Activated CD4-positive, alpha-beta memory T cell treated with anti-CD3 and anti-CD28 coated beads, Interleukin-2, amount 10 ng/mL, durations not matched to agents 7 days and 5 days (primary cell): ENCODE measurements around the gene CCNK. TPM values are rescaled to one million over a fixed set of nuclear protein-coding genes. Genes with fewer than 3 reads are reported as not detected.

Source experiments
- CTCF ChIA-PET: fragments of 350-600 bp; sonication (Branson Sonifier 250); formaldehyde crosslinking; loops from one replicate; lab custom pipeline; 2021; ENCODE audit warnings: antibody characterized with exemption, inconsistent platforms; lab: Charles Lee
- POLR2A ChIA-PET: fragments of 350-600 bp; sonication (Branson Sonifier 250); formaldehyde crosslinking; loops from one replicate; lab custom pipeline; 2021; ENCODE audit warnings: antibody characterized with exemption; lab: Charles Lee
- DNase-seq: peaks from one replicate; pipeline ENCODE4 v3.0.0-alpha.2; 2020
- H3K27ac Mint-ChIP-seq: one replicate; pipeline ENCODE4 v1.8.0; 2021; ENCODE audit warnings: mild to moderate bottlenecking, mixed read lengths
- H3K27me3 Mint-ChIP-seq: one replicate; pipeline ENCODE4 v1.8.0; 2021; ENCODE audit warnings: mixed read lengths
- H3K36me3 Mint-ChIP-seq: one replicate; pipeline ENCODE4 v1.8.0; 2021; ENCODE audit warnings: low read depth, mixed read lengths
- H3K4me1 Mint-ChIP-seq: one replicate; pipeline ENCODE4 v1.8.0; 2021; ENCODE audit warnings: mixed read lengths
- H3K4me3 Mint-ChIP-seq: one replicate; pipeline ENCODE4 v1.8.0; 2021; ENCODE audit warnings: mild to moderate bottlenecking, mixed read lengths
- H3K9me3 Mint-ChIP-seq: one replicate; pipeline ENCODE4 v1.8.0; 2021; ENCODE audit warnings: mixed read lengths
- total RNA-seq, 2 experiments: library from RNA; stranded (reverse); gene quantifications; one replicate each; pipeline ENCODE4 v1.2.3, GENCODE V29; 2021

Gene CCNK
- total RNA-seq: 10 to 100 TPM; 79.2 to 83.7 TPM

DNA sequence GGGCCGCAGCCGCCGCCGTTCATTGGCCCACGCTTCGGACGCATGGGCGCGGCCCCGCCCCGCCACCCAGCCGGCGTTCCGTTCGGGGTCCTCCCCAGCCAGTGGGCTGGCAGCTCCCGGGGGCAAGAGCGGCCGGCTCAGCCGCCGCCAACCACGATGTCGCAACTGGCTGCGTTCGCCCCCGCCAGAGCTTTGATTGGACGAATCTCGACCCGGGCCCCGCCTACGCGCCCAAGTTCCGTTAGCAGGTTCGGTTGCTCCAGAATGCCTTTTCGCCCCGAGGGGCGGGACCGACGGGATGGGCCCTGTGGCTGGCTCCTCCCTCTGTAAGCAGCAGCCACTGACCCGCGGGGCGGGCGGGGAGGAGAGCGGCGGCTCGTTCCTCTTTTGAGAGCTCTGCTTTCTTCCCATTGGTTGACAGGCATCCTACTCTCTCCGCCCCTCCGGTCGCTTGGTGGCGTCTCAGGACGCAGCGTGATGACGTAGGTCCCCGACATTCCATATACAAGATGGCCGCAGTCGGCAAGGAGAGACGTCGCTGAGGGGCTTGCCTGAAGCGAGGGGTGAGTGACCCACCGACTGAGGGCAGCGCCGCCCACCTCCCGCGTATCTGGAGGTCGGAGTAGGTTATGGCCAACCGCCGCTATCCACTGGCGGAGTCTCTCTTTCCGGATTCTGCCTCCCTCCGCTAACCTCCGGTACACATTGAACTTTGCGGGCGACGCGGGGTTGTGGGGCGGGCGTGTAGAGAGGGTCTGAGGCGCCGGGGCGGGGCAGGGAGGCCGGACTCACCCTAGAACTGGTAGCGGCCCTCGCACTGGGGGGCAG lies at the start of gene CCNK:
TSS of gene CCNK (plus strand) at position 493 of the 828 bp plus-strand sequence. CDS start 11,269 bp downstream, outside the sequence.
- Mint-ChIP-seq H3K4me1 (peaks cover 46% of the 10 kb centered on the region), H3K36me3 (peaks cover 10% of the 10 kb centered on the region), H3K27ac (peak within 1 kb of the TSS; percentile 94), H3K27me3 (no peaks in the 10 kb centered on the region), H3K4me3 (peak within 1 kb of the TSS; percentile 96), H3K9me3 (no peaks in the 10 kb centered on the region)
- POLR2A ChIA-PET: interaction anchor here (0.7 to 2.6 kb wide), 21 partner anchors 9 to 203 kb away, joined by 3 to 20 read pairs (median 4); partner anchors contain the start of genes CCDC85C and CYP46A1
- peak; percentile 100 for DNase-seq
- CTCF ChIA-PET: interaction anchor here (0.6 to 3.4 kb wide), 10 partner anchors 9 to 94 kb away, joined by 3 to 16 read pairs (median 4); no protein-coding TSS in a partner anchor

- peaks cover 9% of the 10 kb centered on the region for H3K9me3 Mint-ChIP-seq
- no peak for DNase-seq
- H3K4me3 Mint-ChIP-seq: no peak overlapping the region
- H3K36me3 Mint-ChIP-seq: peaks cover 79% of the 10 kb centered on the region
- H3K4me1 Mint-ChIP-seq: peaks cover 38% of the 10 kb centered on the region
- ChIA-PET CTCF (no interaction called here), POLR2A (no interaction called here)
- no peak overlapping the region for H3K27ac Mint-ChIP-seq
- H3K27me3 Mint-ChIP-seq: no peaks in the 10 kb centered on the region
Observed at GRCh38 chr14:99431986-99432385, 49.2 kb upstream of the CCNK start.

DNA sequence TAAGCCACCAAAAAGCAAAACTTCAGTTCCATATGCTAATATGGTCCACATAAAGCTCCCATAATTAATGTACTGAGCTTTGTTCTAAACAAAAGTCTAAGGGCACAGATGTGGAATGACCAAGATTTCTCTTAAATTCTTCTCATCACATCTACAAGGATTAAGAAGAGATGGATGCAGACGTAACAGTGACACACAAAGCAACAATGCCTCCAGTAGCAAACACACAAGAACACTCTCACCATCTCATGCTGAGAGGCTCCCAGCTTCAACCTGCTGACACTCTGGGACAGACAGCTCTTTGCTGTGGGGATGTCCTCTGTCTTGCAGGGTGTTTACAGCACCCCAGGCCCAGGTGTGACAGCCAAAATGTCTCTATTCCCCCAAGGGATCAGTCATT lies 48.7 kb upstream of the CCNK start:
- Mint-ChIP-seq H3K27ac (no peak overlapping the region), H3K9me3 (peaks cover 9% of the 10 kb centered on the region), H3K4me1 (peaks cover 43% of the 10 kb centered on the region), H3K4me3 (no peak overlapping the region), H3K36me3 (peaks cover 83% of the 10 kb centered on the region), H3K27me3 (no peaks in the 10 kb centered on the region)
- ChIA-PET POLR2A (no interaction called here), CTCF (no interaction called here)
- DNase-seq: no peak

GRCh38 chr14:99435327-99435726 lies 45.9 kb upstream of the CCNK start:
- Mint-ChIP-seq H3K27ac (no peak overlapping the region), H3K27me3 (no peaks in the 10 kb centered on the region), H3K4me3 (no peak overlapping the region), H3K36me3 (peaks cover 71% of the 10 kb centered on the region), H3K9me3 (no peaks in the 10 kb centered on the region), H3K4me1 (peaks cover 44% of the 10 kb centered on the region)
- POLR2A ChIA-PET: interaction anchor here (3.6 kb wide), 1 partner anchor 45 kb away, joined by 20 read pairs; the partner anchor contains the start of genes CCNK and SETD3
- no peak for DNase-seq
- CTCF ChIA-PET: interaction anchor here (1.1 to 2.9 kb wide), 5 partner anchors 8 to 115 kb away, joined by 3 to 16 read pairs (median 6); partner anchors contain the start of gene SETD3

DNA sequence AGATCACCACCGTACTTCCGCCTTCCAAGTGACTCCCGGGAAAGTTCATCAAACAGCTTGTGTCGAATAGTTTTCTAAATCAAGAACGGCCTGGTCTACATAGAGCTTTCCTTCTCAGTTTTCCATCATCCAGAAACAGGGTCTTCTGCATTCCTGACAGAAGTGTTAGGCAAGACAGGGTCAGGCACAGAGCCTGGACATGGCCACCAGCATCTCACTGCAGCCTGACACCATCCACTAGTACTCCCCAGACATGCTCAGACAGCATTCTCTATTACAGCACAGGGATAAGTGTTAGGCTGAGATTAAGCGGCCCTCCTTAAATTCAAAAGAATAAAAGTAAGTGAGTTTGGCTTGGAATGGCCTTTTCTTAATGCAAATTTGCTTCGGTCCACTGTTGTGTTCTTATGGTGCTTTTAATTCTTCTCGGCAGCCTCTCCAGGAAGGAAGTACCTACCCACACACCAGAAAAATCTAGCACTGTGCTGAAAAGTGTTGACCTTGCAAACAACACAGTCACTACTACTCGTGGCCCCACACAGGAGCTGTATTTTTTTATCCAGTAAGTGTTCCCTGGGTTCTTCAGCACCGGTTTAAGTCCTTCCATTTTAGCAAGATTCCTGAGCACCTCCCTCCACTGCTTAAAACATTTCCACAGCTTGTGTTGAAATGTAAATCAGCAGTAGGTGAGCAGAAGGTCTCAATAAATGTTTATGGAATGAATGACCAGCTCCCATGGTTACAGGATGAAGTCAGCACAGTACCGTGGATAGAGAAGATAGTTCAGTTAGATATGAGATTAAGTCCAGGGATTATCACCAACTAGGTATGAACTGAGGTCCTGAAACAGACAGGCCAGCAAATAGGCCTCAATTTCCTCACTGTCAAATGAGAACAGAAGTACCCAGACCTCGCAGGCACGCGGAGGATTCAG lies 44.7 kb upstream of the CCNK start:
- ChIA-PET POLR2A (interaction anchor here (0.8 to 3.6 kb wide), 4 partner anchors 21 to 46 kb away, joined by 3 to 20 read pairs (median 4); partner anchors contain the start of genes CCNK and SETD3), CTCF (interaction anchor here (1.1 to 2.9 kb wide), 6 partner anchors 9 to 117 kb away, joined by 3 to 16 read pairs (median 5); partner anchors contain the start of gene SETD3)
- peak; percentile 33 for DNase-seq
- H3K9me3 Mint-ChIP-seq: no peaks in the 10 kb centered on the region
- H3K4me3 Mint-ChIP-seq: no peak overlapping the region
- peaks cover 40% of the 10 kb centered on the region for H3K4me1 Mint-ChIP-seq
- no peaks in the 10 kb centered on the region for H3K27me3 Mint-ChIP-seq
- peaks cover 70% of the 10 kb centered on the region for H3K36me3 Mint-ChIP-seq
- peak overlapping the region; percentile 85 for H3K27ac Mint-ChIP-seq

- Mint-ChIP-seq H3K4me3 (no peak overlapping the region), H3K27me3 (no peaks in the 10 kb centered on the region), H3K4me1 (peaks cover 49% of the 10 kb centered on the region), H3K27ac (peak overlapping the region; percentile 85), H3K9me3 (no peaks in the 10 kb centered on the region), H3K36me3 (peaks cover 69% of the 10 kb centered on the region)
- no peak for DNase-seq
- ChIA-PET CTCF (interaction anchor here (0.8 kb wide), 1 partner anchor 43 kb away, joined by 3 read pairs; the partner anchor contains the start of genes CCNK and SETD3), POLR2A (interaction anchor here (0.8 to 1.0 kb wide), 2 partner anchors 13 to 43 kb away, joined by 3 read pairs; partner anchors contain the start of genes CCNK and SETD3)
Observed at GRCh38 chr14:99437706-99438105, 43.5 kb upstream of the CCNK start.

GRCh38 chr14:99440278-99440677 lies 40.9 kb upstream of the CCNK start:
- ChIA-PET CTCF (interaction anchor here (1.1 to 1.3 kb wide), 2 partner anchors 24 to 47 kb away, joined by 3 read pairs; no protein-coding TSS in a partner anchor), POLR2A (interaction anchor here (0.8 kb wide), 1 partner anchor 21 kb away, joined by 3 read pairs; no protein-coding TSS in a partner anchor)
- peaks cover 61% of the 10 kb centered on the region for H3K36me3 Mint-ChIP-seq
- no peak overlapping the region for H3K4me3 Mint-ChIP-seq
- peaks cover 44% of the 10 kb centered on the region for H3K4me1 Mint-ChIP-seq
- no peak for DNase-seq
- no peaks in the 10 kb centered on the region for H3K27me3 Mint-ChIP-seq
- peak overlapping the region; percentile 24 for H3K27ac Mint-ChIP-seq
- H3K9me3 Mint-ChIP-seq: no peaks in the 10 kb centered on the region

DNA sequence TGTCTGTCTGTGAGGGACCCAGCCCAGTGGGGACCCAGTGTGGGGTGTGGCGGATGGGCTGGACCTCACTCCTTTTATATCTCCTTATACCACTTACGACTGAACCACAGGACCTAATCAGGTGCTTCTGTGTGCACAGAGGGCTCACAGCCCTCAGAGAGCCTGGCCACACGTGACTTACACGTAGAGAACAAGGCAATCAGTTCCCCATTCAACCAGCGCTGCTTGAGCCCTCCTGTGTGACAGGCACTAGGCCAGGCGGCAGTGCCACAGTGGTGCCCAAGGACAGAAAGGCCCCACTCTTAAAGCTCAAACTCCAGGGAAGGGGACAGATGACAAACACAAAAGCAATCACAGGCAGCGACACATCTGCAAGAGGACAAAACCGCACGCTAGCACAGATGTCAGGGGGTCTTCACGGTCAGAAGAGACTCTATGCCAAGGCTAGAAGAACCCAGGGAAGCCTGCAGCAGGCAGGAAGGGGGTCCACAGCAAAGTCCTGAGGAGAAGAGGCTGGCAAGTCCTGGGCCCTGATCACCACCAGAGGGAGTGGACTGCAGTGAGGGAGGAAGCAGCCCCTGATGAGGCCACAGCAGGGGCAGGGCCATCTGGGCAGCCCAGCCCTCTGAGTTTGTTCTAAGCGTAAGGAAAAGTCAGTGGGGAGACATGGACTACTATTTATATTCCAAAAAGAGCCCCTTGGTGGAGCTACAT lies 39.9 kb upstream of the CCNK start:
- ChIA-PET CTCF (no interaction called here), POLR2A (no interaction called here)
- Mint-ChIP-seq H3K27me3 (no peaks in the 10 kb centered on the region), H3K4me3 (no peak overlapping the region), H3K36me3 (peaks cover 57% of the 10 kb centered on the region), H3K9me3 (no peaks in the 10 kb centered on the region), H3K4me1 (peaks cover 34% of the 10 kb centered on the region), H3K27ac (peak overlapping the region; percentile 14)
- DNase-seq: no peak

DNA sequence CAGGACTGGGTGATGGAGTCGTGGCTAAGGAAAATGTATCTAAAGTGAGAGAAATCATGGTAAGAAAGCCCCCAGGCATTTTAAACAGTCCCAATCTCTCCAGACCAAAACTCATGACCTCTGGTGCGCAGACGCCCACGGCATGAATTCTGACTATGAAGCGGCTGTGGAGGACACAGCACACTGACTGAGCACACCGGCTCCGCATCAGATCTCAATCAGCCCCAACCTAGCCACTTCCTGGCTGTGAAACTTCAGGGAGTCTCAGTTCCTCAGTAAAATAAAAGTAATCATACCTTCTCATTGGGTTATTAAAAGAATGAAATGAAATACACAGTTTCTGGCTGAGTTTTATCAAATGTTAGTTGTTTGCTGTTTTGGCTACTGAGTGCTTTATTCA lies 39.3 kb upstream of the CCNK start:
- no peaks in the 10 kb centered on the region for H3K27me3 Mint-ChIP-seq
- POLR2A ChIA-PET: no interaction called here
- H3K27ac Mint-ChIP-seq: peak overlapping the region; percentile 31
- CTCF ChIA-PET: no interaction called here
- peaks cover 55% of the 10 kb centered on the region for H3K36me3 Mint-ChIP-seq
- H3K4me3 Mint-ChIP-seq: no peak overlapping the region
- peaks cover 27% of the 10 kb centered on the region for H3K4me1 Mint-ChIP-seq
- peak; percentile 32 for DNase-seq
- H3K9me3 Mint-ChIP-seq: no peaks in the 10 kb centered on the region

DNA sequence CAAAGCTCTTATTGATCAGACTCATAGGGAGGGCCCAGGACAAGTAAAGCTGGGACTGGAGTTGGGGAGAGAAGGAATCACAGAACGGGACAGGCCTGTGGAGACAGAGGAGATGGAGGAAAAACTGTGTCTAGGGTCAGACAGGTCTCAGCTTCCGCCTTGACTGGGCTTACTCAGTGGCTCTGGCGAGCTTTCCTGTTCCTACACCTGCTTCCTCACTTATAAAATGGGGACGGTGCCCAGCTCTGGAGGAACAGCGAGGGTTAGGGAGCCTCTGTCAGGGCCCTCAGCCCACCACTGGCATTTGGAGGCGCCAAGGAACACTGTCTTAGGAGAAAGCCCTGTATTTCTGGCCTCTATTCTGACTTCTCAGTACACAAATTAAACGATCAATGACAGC lies 35.3 kb upstream of the CCNK start:
- ChIA-PET POLR2A (no interaction called here), CTCF (interaction anchor here (1.5 kb wide), 1 partner anchor 16 kb away, joined by 3 read pairs; no protein-coding TSS in a partner anchor)
- Mint-ChIP-seq H3K36me3 (peaks cover 50% of the 10 kb centered on the region), H3K4me3 (no peak overlapping the region), H3K9me3 (no peaks in the 10 kb centered on the region), H3K27ac (no peak overlapping the region), H3K27me3 (no peaks in the 10 kb centered on the region), H3K4me1 (peaks cover 24% of the 10 kb centered on the region)
- DNase-seq: no peak

DNA sequence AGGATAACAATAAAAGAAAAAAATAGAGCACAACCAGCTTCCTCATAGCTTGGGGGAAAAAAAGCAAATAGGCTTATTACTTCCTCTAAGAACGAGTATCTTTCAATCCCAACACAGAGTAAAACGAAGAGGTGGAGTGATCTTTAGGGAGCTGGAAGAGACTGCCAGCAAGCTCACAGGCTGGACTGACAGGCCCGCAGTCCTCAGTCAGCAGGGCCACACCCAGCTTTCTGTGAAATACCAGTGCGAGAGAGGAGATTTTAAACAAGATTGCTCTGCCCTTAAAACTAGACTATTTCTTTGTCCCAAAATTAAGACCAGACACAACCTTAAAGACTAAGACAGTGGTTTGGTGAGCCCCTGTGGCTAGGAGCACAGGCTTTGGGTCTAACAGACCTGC lies 33.5 kb upstream of the CCNK start:
- peak overlapping the region; percentile 61 for H3K27ac Mint-ChIP-seq
- no peak overlapping the region for H3K4me3 Mint-ChIP-seq
- no peak for DNase-seq
- no peaks in the 10 kb centered on the region for H3K27me3 Mint-ChIP-seq
- H3K36me3 Mint-ChIP-seq: peaks cover 46% of the 10 kb centered on the region
- CTCF ChIA-PET: interaction anchor here (1.1 kb wide), 1 partner anchor 30 kb away, joined by 3 read pairs; no protein-coding TSS in a partner anchor
- no peaks in the 10 kb centered on the region for H3K9me3 Mint-ChIP-seq
- POLR2A ChIA-PET: no interaction called here
- H3K4me1 Mint-ChIP-seq: peaks cover 14% of the 10 kb centered on the region

DNA sequence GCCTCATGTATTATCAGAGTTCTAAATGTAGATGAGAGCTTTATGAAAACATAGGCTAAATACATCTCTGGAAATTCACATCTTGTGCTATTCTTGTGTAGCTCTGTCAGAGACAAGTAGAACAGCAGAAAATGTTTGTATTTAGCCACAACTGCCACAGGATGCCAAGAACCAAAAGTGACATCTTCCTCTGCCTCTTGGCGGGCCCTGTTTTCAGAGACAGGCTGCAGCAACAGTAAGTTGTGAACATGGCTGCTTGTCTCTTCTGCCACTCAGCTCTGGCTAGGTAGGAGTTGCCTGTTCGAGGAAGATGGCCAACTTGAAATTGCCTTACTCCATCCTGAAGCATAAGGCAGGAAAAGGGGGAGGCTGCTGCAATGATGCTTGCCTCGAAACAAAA lies 30.9 kb upstream of the CCNK start:
- DNase-seq: no peak
- Mint-ChIP-seq H3K4me3 (no peak overlapping the region), H3K9me3 (no peaks in the 10 kb centered on the region), H3K27me3 (no peaks in the 10 kb centered on the region), H3K4me1 (peaks cover 14% of the 10 kb centered on the region), H3K27ac (peak overlapping the region; percentile 4), H3K36me3 (peaks cover 52% of the 10 kb centered on the region)
- POLR2A ChIA-PET: no interaction called here
- CTCF ChIA-PET: interaction anchor here (1.9 to 2.1 kb wide), 2 partner anchors 58 to 130 kb away, joined by 4 to 5 read pairs; no protein-coding TSS in a partner anchor
